Fibroblast of mammary gland (primary cell): ENCODE measurements around the gene TUBA4B.

ENCODE experiments used
- DNase-seq: peaks from one replicate; pipeline ENCODE4 v3.0.0-alpha.2; 2010; ENCODE audit warnings: low read depth
- H3K4me3 ChIP-seq: 2 replicates; pipeline ENCODE4 v1.5.1; 2011; ENCODE audit warnings: low read depth, mild to moderate bottlenecking, low read length, moderate library complexity; ENCODE audit not compliant: control insufficient read depth
- CTCF ChIP-seq: conservative IDR thresholded peaks from 2 replicates; pipeline ENCODE4 v1.5.1; 2011; ENCODE audit warnings: low read depth, low read length, inconsistent platforms; ENCODE audit not compliant: control insufficient read depth, insufficient read depth

Gene TUBA4B

GRCh38 chr2:219234331-219234730 is 18.7 kb upstream of the TUBA4B start:
- TF ChIP-seq CTCF: no peak

GRCh38 chr2:219243291-219243761 is 9.7 kb upstream of the TUBA4B start:
- H3K4me3 ChIP-seq: peak overlapping the region; percentile 23
- DNase-seq: peak; percentile 35

More at GRCh38 chr2:219234331-219234730, 18.7 kb upstream of the TUBA4B start:
- DNase-seq: no peak
- H3K4me3 ChIP-seq: no peak overlapping the region

GRCh38 chr2:219244789-219245147 is 8.3 kb upstream of the TUBA4B start:
- TF ChIP-seq CTCF: no peak
- H3K4me3 ChIP-seq: peak overlapping the region; percentile 91
- DNase-seq: no peak

More at GRCh38 chr2:219243291-219243761, 9.7 kb upstream of the TUBA4B start:
- no peak for TF ChIP-seq CTCF

- no peak for TF ChIP-seq CTCF
- H3K4me3 ChIP-seq: peak within 1 kb of the TSS; percentile 91
- DNase-seq: peak; percentile 90
These were observed 7.7 kb upstream of the TUBA4B start, which contains the start of the genes GLB1L and STK16 for GRCh38 chr2:219245148-219245898. TSS of gene GLB1L (minus strand) at chr2:219245444. CDS start at chr2:219243573, 1,871 bp downstream. TSS of gene STK16 (plus strand) at chr2:219245479. CDS start at chr2:219246000, 521 bp downstream.

GRCh38 chr2:219245899-219246230 is 7.2 kb upstream of the TUBA4B start:
- no peak for DNase-seq
- no peak for TF ChIP-seq CTCF
- peak overlapping the region; percentile 91 for H3K4me3 ChIP-seq

- H3K4me3 ChIP-seq: peak overlapping the region; percentile 91
- no peak for TF ChIP-seq CTCF
- DNase-seq: no peak
These were observed 6.5 kb upstream of the TUBA4B start for GRCh38 chr2:219246559-219246958.
